Bronchial epithelial cell (primary cell): ENCODE measurements around the gene IL27RA. TPM values are rescaled to one million over a fixed set of nuclear protein-coding genes. Genes with fewer than 3 reads are reported as not detected.

Experiments used
- DNase-seq: peaks from one replicate; pipeline ENCODE4 v3.0.0-alpha.2; 2010; ENCODE audit warnings: low read depth
- FAIRE-seq: peaks from 2 replicates; lab custom pipeline; 2011; peaks lifted over from hg19 to GRCh38; lab: Jason Lieb, UNC
- H3K27me3 ChIP-seq: 2 replicates; pipeline ENCODE4 v1.5.1; 2011; ENCODE audit warnings: low read length; ENCODE audit not compliant: control insufficient read depth, insufficient read depth
- H3K36me3 ChIP-seq: 2 replicates; pipeline ENCODE4 v1.5.1; 2011; ENCODE audit warnings: low read length; ENCODE audit not compliant: control insufficient read depth, insufficient read depth
- H3K4me3 ChIP-seq: 2 replicates; pipeline ENCODE4 v1.5.1; 2011; ENCODE audit warnings: mild to moderate bottlenecking, low read depth, low read length, control low read depth
- total RNA-seq: library from RNA; depleted of rRNA; stranded (reverse); fragments of >200 nt; gene quantifications from 2 replicates; pipeline ENCODE4 v1.2.1, GENCODE V29; 2014
- TF ChIP-seq, protein P1 (sequence below): IDR thresholded peaks from 2 replicates; pipeline ENCODE4 v1.5.1; 2011; ENCODE audit warnings: mild to moderate bottlenecking, moderate library complexity, low read length, control low read depth, inconsistent platforms; ENCODE audit not compliant: insufficient read depth, severe bottlenecking

The IL27RA gene
- total RNA-seq, 1 donor from 2014 or later: 0.26 TPM

GRCh38 chr19:14093117-14093823 lies 61.7 kb downstream of the IL27RA start:
- no peak for FAIRE-seq
- no peak overlapping the region for H3K4me3 ChIP-seq
- TF ChIP-seq, protein P1, sequence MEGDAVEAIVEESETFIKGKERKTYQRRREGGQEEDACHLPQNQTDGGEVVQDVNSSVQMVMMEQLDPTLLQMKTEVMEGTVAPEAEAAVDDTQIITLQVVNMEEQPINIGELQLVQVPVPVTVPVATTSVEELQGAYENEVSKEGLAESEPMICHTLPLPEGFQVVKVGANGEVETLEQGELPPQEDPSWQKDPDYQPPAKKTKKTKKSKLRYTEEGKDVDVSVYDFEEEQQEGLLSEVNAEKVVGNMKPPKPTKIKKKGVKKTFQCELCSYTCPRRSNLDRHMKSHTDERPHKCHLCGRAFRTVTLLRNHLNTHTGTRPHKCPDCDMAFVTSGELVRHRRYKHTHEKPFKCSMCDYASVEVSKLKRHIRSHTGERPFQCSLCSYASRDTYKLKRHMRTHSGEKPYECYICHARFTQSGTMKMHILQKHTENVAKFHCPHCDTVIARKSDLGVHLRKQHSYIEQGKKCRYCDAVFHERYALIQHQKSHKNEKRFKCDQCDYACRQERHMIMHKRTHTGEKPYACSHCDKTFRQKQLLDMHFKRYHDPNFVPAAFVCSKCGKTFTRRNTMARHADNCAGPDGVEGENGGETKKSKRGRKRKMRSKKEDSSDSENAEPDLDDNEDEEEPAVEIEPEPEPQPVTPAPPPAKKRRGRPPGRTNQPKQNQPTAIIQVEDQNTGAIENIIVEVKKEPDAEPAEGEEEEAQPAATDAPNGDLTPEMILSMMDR: no peak
- peaks cover 6% of the 10 kb centered on the region for H3K36me3 ChIP-seq
- H3K27me3 ChIP-seq: no peaks in the 10 kb centered on the region
- DNase-seq: no peak

DNA sequence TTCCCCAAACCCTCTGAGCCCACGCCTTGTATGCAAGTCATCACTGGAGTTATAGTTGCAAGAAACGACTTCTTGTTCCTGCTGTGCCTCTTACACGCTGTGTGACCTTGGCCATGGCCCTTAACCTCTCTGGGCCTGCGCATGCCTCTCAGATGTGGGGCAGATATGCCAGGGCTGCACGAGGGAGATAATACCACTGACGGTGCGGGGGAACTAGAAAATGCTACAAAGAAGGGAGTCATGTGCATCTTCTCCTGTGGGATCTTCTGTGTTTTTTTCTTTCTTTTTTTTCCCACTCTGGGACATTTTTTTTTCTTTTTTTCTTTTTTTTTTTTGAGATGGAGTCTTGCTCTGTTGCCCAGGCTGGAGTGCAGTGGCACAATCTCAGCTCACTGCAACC lies 63.3 kb downstream of the IL27RA start:
- DNase-seq (no peak), FAIRE-seq (no peak)
- H3K4me3 ChIP-seq: no peak overlapping the region
- peaks cover 1% of the 10 kb centered on the region for H3K36me3 ChIP-seq
- no peaks in the 10 kb centered on the region for H3K27me3 ChIP-seq
- TF ChIP-seq, protein P1: no peak

- Histone ChIP-seq H3K36me3 (peaks cover 5% of the 10 kb centered on the region), H3K27me3 (no peaks in the 10 kb centered on the region), H3K4me3 (no peak overlapping the region)
- FAIRE-seq: peak; percentile 64
- no peak for DNase-seq
- TF ChIP-seq, protein P1: no peak
Measured at GRCh38 chr19:14096272-14096992, 64.9 kb downstream of the IL27RA start.

DNA sequence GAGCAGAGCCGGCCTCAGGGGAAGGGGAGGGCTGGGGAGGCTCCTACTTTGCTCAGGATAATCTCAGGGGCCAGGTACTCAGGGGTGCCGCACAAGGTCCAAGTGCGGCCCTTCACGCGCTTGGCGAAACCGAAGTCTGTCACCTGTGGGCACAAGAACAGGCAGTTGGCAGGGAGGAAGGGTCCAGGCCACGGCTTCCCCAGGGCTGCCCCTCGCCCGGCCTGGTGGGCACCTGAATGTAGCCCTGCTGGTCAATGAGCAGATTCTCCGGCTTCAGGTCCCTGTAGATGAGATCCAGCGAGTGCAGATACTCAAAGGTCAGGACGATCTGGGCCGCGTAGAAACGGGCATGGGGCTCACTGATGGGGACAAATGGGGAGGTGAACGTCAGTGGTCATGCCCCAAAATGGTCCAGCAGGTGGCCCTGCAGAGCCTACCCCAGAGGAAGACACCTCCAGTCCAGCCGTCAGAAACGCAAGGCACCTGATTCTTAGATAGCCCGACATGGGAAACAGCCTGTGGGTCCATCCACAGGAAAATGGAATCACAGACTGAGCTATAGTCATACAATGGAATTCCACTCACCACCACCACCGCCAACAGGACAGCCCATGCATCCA lies 66.1 kb downstream of the IL27RA start:
- no peak for DNase-seq
- Histone ChIP-seq H3K27me3 (no peaks in the 10 kb centered on the region), H3K4me3 (no peak overlapping the region), H3K36me3 (peaks cover 5% of the 10 kb centered on the region)
- TF ChIP-seq, protein P1: peak; percentile 15
- peak; percentile 83 for FAIRE-seq

DNA sequence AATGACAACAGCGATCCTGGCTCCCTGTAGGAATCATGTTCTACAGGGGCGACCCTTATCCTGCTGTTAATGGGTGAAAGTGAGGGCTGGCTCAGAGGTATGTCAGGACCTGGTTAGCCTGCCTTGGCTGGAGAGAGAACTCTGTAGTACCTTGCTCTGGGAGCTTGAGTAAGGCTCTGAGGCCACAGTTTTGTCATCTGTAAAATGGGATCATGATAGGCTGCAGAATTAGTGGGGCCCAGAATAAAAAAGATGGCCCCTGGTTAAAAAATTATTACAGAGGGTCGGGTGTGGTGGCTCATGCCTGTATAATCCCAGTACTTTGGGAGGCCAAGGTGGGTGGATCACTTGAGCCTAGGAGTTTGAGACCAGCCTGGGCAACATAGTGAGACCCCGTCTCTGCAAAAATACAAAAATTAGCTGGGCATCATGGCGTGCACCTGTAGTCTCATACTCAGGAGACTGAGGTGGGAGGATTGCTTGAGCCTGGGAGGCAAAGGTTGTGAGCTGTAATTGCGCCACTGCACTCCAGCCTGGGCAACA lies 69.5 kb downstream of the IL27RA start:
- no peak for DNase-seq
- no peak overlapping the region for H3K4me3 ChIP-seq
- FAIRE-seq: no peak
- TF ChIP-seq, protein P1: no peak
- peaks cover 10% of the 10 kb centered on the region for H3K36me3 ChIP-seq
- no peaks in the 10 kb centered on the region for H3K27me3 ChIP-seq
